Stimulated activated CD8-positive, alpha-beta memory T cell treated with anti-CD3 and anti-CD28 coated beads, Interleukin-12 subunit alpha, Interleukin-12 subunit beta, amount 100 ng/mL, for 1 hour (primary cell): ENCODE data around the gene DRD4.
"Not testable (repeated sequence)": the region's sequence is repeated elsewhere in the genome, so short reads cannot be mapped to it uniquely, and the experiment has no call there.

Experiments used
- DNase-seq: peaks from one replicate; pipeline ENCODE4 v3.0.0-alpha.2; 2020; ENCODE audit warnings: low read depth

The DRD4 gene

DNA sequence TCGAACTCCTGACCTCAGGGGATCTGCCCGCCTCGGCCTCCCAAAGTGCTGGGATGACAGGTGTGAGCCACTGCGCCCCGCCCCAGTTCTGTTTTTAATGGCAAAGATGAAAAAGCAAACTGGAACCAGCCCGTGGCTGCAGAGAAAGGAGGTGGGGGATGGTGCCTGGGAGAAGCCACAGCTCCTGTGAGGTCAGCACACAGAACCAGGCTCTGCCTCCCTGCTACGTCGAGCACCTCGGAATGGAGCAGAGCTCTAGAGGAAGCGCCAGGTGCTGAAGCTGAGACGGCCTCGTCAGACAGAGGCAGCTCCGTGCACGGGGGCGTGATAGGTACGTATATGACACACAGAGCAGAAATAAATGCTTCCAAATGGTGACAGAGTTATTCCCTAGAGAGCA is 8.5 kb downstream of the DRD4 start:
- no peak for DNase-seq

DNA sequence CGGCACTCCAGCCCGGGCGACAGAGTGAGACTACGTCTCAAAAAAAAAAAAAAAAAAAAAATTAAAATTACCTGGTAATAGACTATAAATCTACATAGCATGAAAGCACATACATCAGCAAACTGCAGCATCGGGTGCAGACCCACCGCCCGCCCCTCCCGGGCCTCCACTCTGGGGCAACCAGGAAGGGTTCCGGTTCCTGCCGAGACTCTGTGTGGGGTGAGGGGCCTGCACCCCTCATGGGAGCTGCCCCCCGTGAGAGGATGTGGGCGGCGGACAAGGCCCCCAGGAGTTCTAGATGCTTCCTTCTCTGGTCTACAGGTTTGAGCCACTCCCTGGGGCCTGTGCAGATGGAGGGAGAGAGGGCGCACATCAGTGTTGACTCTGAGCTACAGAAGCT is 9.1 kb downstream of the DRD4 start:
- DNase-seq = no peak

- not testable (repeated sequence) for DNase-seq
Observed at GRCh38 chr11:647672-648158, 10.6 kb downstream of the DRD4 start.

- DNase-seq = no peak
Observed at GRCh38 chr11:650482-650881, 13.4 kb downstream of the DRD4 start.

DNA sequence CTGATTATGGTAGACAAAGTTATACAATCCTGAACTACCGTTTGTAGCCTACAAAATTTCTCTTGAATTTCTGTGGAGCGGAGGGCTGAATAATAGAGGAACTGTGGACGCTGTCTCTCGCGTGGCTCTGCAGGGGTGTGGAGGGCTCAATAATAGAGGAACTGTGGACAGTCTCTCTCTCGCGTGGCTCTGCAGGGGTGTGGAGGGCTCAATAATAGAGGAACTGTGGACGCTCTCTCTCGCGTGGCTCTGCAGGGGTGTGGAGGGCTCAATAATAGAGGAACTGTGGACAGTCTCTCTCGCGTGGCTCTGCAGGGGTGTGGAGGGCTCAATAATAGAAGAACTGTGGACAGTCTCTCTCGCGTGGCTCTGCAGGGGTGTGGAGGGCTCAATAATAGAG is 16.1 kb downstream of the DRD4 start:
- DNase-seq = not testable (repeated sequence)

DNA sequence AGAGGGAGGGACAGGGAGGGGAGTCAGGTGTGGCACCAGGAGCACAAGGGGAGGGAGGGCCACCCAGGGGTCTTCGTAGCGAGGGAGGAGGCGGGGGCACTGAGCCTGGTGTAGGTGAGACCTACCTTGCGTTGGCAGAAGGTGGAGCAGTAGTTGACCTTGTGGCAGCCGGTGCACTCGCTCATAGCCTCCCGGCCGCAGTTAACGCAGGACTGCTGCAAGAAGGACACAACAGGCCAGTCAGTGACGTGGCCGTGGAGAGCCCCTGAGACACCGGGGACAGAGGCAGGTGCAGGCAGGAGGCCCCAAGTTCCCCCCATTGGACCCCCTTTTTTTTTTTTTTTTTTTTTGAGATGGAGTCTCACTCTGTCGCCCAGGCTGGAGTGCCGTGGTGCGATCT is 16.8 kb downstream of the DRD4 start:
- no peak for DNase-seq

DNA sequence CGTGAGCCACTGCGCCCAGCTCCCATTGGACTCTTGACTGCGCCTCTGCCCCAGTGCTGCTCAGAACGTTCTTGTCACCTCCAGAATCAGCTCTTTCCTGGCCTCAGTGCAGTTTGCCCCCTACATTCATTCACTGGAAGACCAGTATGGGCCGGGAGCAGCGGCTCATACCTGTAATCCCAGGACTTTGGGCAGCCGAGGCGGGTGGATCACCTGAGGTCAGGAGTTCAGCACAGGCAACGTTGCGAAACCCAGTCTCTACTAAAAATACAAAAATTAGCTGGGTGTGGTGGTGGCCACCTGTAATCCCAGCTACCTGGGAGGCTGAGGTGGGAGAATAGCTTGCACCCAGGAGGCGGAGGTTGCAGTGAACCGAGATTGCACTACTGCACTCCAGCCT is 17.4 kb downstream of the DRD4 start:
- not testable (repeated sequence) for DNase-seq

DNA sequence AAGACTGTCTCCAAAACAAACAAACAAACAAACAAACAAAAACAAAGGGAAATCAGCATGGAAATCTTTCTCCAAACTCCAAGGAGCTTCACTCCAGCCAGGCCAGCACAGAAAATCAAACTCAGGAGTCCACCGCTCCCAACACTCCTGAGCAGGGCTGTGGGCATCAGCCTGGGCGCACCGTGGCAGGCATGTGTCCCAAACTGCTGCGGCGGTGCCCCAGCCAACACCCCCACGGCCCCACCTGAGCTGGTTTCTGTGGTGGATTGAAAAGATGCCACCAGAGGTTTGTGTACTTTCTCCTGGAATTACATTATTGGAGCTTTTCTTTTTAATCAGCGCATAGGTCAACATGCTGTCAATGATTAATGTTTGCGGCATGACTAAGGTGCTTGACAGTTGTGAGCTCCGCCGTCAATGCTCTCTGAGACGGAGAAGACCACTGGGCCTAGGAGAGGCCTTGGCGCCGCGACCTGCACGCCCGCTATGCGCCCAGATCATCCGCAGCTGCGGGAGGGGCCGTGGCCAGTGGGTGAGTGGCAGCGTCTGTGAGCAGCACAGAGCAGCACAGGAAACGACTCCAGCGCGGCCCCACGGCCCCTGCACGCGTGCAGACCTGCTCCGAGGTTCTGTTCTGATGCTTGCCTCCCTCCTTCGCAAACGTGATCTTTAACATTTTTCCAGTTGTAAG is 18.1 kb downstream of the DRD4 start:
- DNase-seq = no peak

- DNase-seq = no peak
Observed at GRCh38 chr11:656426-656825, 19.4 kb downstream of the DRD4 start.

GRCh38 chr11:656866-657265 is 19.8 kb downstream of the DRD4 start:
- DNase-seq = no peak

- no peak for DNase-seq
Observed at GRCh38 chr11:657691-658126, 20.6 kb downstream of the DRD4 start.

GRCh38 chr11:659532-660085 is 22.5 kb downstream of the DRD4 start:
- DNase-seq = no peak

- no peak for DNase-seq
Observed at GRCh38 chr11:660281-660680, 23.2 kb downstream of the DRD4 start.

GRCh38 chr11:660681-661444 is 23.8 kb downstream of the DRD4 start:
- no peak for DNase-seq

DNA sequence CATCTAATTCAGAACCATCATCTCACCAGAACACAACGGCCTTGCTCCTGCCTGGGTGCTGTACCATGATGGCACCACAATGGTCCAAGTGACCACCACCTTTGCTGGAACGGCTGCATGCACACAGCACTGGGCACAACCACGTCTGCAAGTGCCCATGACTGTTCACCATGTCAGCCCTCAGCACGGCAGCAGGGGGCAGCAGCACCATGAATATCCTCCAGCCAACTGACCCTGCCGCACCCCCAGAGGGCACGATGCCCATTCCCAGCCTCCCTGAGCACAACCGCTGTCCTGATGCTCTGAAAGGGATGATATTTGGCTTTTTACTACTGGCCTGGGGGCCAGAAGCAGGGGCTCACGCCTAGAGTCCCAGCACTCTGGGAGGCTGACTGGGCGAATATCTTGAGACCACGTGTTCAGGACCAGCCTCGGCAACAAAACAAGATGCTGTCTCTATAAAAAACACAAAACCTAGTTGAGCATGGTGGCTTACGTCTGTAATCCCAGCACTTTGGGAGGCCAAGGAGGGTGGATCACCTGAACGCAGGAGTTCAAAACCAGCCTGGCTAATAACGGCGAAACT is 25.7 kb downstream of the DRD4 start:
- peak; percentile 11 for DNase-seq

DNA sequence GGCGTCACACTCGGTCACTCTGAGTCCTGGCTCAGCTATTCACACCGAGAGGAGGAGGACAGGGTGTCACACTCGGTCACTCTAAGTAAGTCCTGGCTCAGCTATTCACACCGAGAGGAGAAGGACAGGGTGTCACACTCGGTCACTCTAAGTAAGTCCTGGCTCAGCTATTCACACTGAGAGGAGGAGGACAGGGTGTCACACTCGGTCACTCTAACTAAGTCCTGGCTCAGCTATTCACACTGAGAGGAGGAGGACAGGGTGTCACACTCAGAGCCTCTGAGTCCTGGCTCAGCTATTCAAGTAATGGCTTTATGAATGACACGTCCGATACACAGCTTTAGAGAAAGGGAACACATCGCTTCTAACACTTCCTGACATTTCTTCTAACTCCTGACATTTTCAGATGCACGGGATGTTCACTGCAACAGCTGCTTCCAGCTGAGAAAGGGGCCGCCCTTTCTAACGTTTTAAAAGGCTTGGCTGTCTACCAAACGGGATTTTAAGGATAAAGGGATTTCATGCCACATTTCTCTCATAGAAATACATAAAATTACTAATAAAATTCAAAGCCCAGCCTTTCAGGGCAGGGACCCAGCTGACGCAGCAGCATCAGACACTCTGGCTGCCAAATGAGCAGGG is 28.1 kb downstream of the DRD4 start:
- no peak for DNase-seq

- DNase-seq = no peak
Observed at GRCh38 chr11:665704-666281, 28.7 kb downstream of the DRD4 start.

GRCh38 chr11:673866-674265 is 36.8 kb downstream of the DRD4 start:
- no peak for DNase-seq

DNA sequence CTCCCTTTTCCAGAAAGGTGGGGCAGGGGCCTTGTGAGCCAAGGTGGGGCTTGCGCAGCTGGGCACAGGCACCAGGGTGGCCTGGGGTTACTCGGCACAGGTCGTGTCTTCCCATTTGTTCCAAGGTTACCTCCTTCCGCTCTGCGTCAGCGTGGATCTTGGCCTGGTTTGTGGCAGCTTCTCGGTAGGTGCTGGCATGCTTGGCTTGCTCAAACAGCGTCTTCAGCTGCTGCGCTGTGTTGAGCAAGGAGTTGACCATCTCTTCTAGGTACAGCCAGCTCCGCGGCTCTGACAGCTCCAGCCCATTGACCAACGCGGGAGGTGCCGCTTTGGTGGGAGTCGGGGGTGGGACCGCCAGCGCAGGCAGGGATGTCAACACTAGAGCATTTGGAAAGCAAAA is 37.3 kb downstream of the DRD4 start:
- DNase-seq = no peak

DNA sequence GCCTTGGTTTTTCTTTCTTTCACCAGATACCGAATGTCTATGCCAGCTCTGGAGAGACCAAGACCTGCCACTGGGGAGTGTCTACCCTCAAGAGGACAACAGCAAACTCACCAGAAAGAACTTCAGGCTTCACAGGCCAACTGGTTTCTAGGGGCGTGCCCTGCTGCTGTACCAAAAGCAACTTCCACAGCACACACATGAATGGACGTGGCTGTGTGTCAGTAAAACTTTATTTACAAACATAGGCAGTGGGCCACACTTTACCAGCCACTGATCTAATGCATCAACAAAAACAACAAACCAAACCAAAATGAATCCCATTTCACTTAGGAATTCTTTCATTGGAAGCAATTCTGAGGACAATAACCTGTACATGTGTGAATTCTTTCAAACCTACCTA is 41.2 kb downstream of the DRD4 start:
- no peak for DNase-seq

GRCh38 chr11:679271-680207 is 42.5 kb downstream of the DRD4 start:
- no peak for DNase-seq
